Coronary artery (tissue), 2 donors: ENCODE measurements around the gene C1orf105.

Experiments
- DNase-seq: peaks from one replicate; pipeline ENCODE4 v3.0.0-alpha.2; 2017; ENCODE audit warnings: low spot score
- H3K27ac ChIP-seq, 2 donors: fragments of 200-600 bp; sonication (generic); one replicate each; pipeline ENCODE4 v1.5.1; 2016 to 2019
- H3K4me3 ChIP-seq: fragments of 200-600 bp; sonication (generic); 2 replicates; pipeline ENCODE4 v1.5.1; 2016; ENCODE audit warnings: mild to moderate bottlenecking, moderate library complexity
- CTCF ChIP-seq: fragments of 200-600 bp; sonication (generic); IDR thresholded peaks from one replicate; pipeline ENCODE4 v1.5.1; 2019; ENCODE audit warnings: antibody characterized with exemption

Gene C1orf105

GRCh38 chr1:172399756-172400721 lies 20.4 kb upstream of the C1orf105 start:
- Histone ChIP-seq H3K4me3 (no peak overlapping the region), H3K27ac (peak overlapping the region; percentile 58 to 75)
- TF ChIP-seq CTCF: no peak
- no peak for DNase-seq

- Histone ChIP-seq H3K27ac (peak overlapping the region in 1 of 2 donors; percentile 75), H3K4me3 (no peak overlapping the region)
- no peak for DNase-seq
- no peak for TF ChIP-seq CTCF
Measured at GRCh38 chr1:172400722-172401105, 19.8 kb upstream of the C1orf105 start.

- no peak for DNase-seq
- H3K27ac ChIP-seq: peak overlapping the region in 1 of 2 donors; percentile 75
- no peak overlapping the region for H3K4me3 ChIP-seq
- no peak for TF ChIP-seq CTCF
Measured at GRCh38 chr1:172401477-172401876, 19.0 kb upstream of the C1orf105 start.

- TF ChIP-seq CTCF: no peak
- Histone ChIP-seq H3K27ac (no peak overlapping the region), H3K4me3 (no peak overlapping the region)
- no peak for DNase-seq
Measured at GRCh38 chr1:172401892-172402291, 18.6 kb upstream of the C1orf105 start.

GRCh38 chr1:172402878-172403569 lies 17.5 kb upstream of the C1orf105 start:
- Histone ChIP-seq H3K27ac (no peak overlapping the region), H3K4me3 (no peak overlapping the region)
- TF ChIP-seq CTCF: no peak
- no peak for DNase-seq

GRCh38 chr1:172404121-172404520 lies 16.4 kb upstream of the C1orf105 start:
- no peak for DNase-seq
- Histone ChIP-seq H3K4me3 (no peak overlapping the region), H3K27ac (no peak overlapping the region)
- TF ChIP-seq CTCF: no peak
